Loucy (cell line): ENCODE measurements around the gene MAPK7.

Source experiments
- H2AFZ ChIP-seq: fragments of 200-600 bp; sonication (generic); 2 replicates; pipeline ENCODE4 v1.6.0; 2016; ENCODE audit warnings: antibody characterized with exemption, mild to moderate bottlenecking, low read length, moderate library complexity
- H3F3A ChIP-seq: fragments of 200-600 bp; 2 replicates; pipeline ENCODE4 v1.6.0; 2016; ENCODE audit warnings: antibody characterized with exemption, low read depth, mild to moderate bottlenecking
- H3K27me3 ChIP-seq: fragments of 200-600 bp; sonication (generic); 2 replicates; pipeline ENCODE4 v1.6.1; 2014; ENCODE audit warnings: low read length, mild to moderate bottlenecking; ENCODE audit not compliant: insufficient read depth, poor library complexity, severe bottlenecking
- H3K36me3 ChIP-seq: fragments of 200-600 bp; sonication (generic); 2 replicates; pipeline ENCODE4 v1.6.1; 2016; ENCODE audit warnings: low read length; ENCODE audit not compliant: insufficient read depth
- H3K4me1 ChIP-seq: fragments of 200-600 bp; sonication (generic); 2 replicates; pipeline ENCODE4 v1.5.1; 2014; ENCODE audit warnings: low read length, mild to moderate bottlenecking; ENCODE audit not compliant: insufficient read depth, poor library complexity, severe bottlenecking
- H3K4me2 ChIP-seq: fragments of 200-600 bp; sonication (generic); 2 replicates; pipeline ENCODE4 v1.6.0; 2014; ENCODE audit warnings: antibody characterized with exemption, low read length, low read depth, mild to moderate bottlenecking; ENCODE audit not compliant: poor library complexity, severe bottlenecking
- H3K4me3 ChIP-seq: fragments of 200-600 bp; sonication (generic); 2 replicates; pipeline ENCODE4 v1.5.1; 2014; ENCODE audit warnings: low read length, mild to moderate bottlenecking, mixed read lengths; ENCODE audit not compliant: poor library complexity, severe bottlenecking
- H3K79me2 ChIP-seq: fragments of 200-600 bp; sonication (generic); 2 replicates; pipeline ENCODE4 v1.6.1; 2014; ENCODE audit warnings: low read length; ENCODE audit not compliant: insufficient read depth
- H3K9ac ChIP-seq: fragments of 200-600 bp; sonication (generic); 2 replicates; pipeline ENCODE4 v1.6.0; 2014; ENCODE audit warnings: mild to moderate bottlenecking, low read depth, low read length, moderate library complexity; ENCODE audit not compliant: poor library complexity, severe bottlenecking
- H3K9me2 ChIP-seq: fragments of 200-600 bp; sonication (generic); replicated peaks from 2 replicates; pipeline ENCODE4 v1.6.1; 2016; ENCODE audit warnings: low read depth, low read length, mixed read lengths
- H3K9me3 ChIP-seq: fragments of 200-600 bp; sonication (generic); 2 replicates; pipeline ENCODE4 v1.6.1; 2014; ENCODE audit warnings: mild to moderate bottlenecking, antibody characterized with exemption, low read length, low read depth; ENCODE audit not compliant: insufficient read depth
- H4K20me1 ChIP-seq: fragments of 200-600 bp; sonication (generic); 2 replicates; pipeline ENCODE4 v1.6.0; 2014; ENCODE audit warnings: antibody characterized with exemption, low read length, mild to moderate bottlenecking; ENCODE audit not compliant: insufficient read depth, poor library complexity, severe bottlenecking
- EZH2phosphoT487 ChIP-seq: fragments of 200-600 bp; IDR thresholded peaks from 2 replicates; pipeline ENCODE4 v1.6.1; 2018; ENCODE audit warnings: antibody characterized with exemption, mild to moderate bottlenecking, moderate library complexity, borderline replicate concordance
- TF ChIP-seq, protein P1 (sequence below): fragments of 200-600 bp; sonication (generic); conservative IDR thresholded peaks from 2 replicates; pipeline ENCODE4 v1.5.1; 2014; ENCODE audit warnings: mild to moderate bottlenecking, antibody characterized with exemption, low read length

MAPK7 gene

DNA sequence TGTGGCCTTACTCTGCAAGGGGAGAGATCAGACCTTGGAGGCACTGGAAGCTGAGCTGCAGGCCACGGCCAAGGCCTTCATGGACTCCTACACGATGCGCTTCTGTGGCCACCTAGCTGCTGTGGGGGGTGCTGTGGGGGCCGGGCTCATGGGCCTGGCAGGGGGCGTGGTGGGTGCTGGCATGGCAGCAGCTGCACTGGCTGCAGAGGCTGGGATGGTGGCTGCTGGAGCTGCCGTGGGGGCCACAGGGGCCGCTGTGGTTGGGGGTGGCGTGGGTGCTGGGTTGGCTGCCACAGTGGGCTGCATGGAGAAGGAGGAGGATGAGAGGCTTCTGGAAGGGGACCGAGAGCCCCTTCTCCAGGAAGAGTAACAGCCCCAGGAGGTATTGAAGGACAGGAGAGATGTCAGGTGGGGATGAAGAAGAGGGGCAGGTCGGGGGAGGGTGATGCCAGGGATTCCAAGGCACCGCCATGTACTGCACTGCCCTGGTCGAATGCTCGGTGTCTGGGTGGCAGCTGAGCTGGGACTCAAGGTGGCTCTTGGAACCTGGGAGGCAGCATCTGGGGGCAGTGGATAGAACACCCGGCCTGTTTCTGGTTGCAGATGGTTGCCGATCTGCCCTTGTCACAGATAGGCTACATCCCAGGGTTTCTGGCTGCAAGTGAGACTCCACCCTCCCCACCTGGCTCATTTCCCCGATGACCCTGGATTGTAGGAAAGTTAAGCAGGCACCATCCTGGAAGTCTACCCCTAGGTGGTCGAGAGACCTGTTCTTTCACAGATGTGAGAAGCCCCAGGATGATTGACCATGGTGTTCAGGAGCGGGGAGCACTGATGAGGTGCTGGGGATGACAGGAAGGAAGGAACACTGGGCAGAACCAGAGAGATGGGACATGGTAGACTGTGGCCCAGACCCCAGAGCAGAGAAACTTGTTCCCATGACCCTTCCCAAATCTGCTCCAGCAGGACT lies 37.8 kb downstream of the MAPK7 start:
- TF ChIP-seq, protein P1, sequence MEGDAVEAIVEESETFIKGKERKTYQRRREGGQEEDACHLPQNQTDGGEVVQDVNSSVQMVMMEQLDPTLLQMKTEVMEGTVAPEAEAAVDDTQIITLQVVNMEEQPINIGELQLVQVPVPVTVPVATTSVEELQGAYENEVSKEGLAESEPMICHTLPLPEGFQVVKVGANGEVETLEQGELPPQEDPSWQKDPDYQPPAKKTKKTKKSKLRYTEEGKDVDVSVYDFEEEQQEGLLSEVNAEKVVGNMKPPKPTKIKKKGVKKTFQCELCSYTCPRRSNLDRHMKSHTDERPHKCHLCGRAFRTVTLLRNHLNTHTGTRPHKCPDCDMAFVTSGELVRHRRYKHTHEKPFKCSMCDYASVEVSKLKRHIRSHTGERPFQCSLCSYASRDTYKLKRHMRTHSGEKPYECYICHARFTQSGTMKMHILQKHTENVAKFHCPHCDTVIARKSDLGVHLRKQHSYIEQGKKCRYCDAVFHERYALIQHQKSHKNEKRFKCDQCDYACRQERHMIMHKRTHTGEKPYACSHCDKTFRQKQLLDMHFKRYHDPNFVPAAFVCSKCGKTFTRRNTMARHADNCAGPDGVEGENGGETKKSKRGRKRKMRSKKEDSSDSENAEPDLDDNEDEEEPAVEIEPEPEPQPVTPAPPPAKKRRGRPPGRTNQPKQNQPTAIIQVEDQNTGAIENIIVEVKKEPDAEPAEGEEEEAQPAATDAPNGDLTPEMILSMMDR: no peak
- no peak for TF ChIP-seq EZH2phosphoT487
- H3K4me2 ChIP-seq: no peak overlapping the region
- no peaks in the 10 kb centered on the region for H3K79me2 ChIP-seq
- H3K9me3 ChIP-seq: no peaks in the 10 kb centered on the region
- no peaks in the 10 kb centered on the region for H3K9me2 ChIP-seq
- H3K36me3 ChIP-seq: no peaks in the 10 kb centered on the region
- H3F3A ChIP-seq: no peaks in the 10 kb centered on the region
- no peaks in the 10 kb centered on the region for H3K4me1 ChIP-seq
- H3K27me3 ChIP-seq: no peaks in the 10 kb centered on the region
- no peak overlapping the region for H3K4me3 ChIP-seq
- H3K9ac ChIP-seq: no peak overlapping the region
- no peaks in the 10 kb centered on the region for H4K20me1 ChIP-seq
- no peak overlapping the region for H2AFZ ChIP-seq

- Histone ChIP-seq H3K9me2 (no peaks in the 10 kb centered on the region), H3K4me1 (no peaks in the 10 kb centered on the region), H2AFZ (no peak overlapping the region), H4K20me1 (no peaks in the 10 kb centered on the region), H3K9me3 (no peaks in the 10 kb centered on the region), H3K4me2 (no peak overlapping the region), H3K9ac (no peak overlapping the region), H3K27me3 (no peaks in the 10 kb centered on the region), H3K36me3 (no peaks in the 10 kb centered on the region), H3K4me3 (no peak overlapping the region), H3K79me2 (no peaks in the 10 kb centered on the region), H3F3A (no peaks in the 10 kb centered on the region)
- TF ChIP-seq, protein P1: no peak
- TF ChIP-seq EZH2phosphoT487: no peak
Measured at GRCh38 chr17:19417611-19418010, 39.3 kb downstream of the MAPK7 start.

GRCh38 chr17:19418251-19418992 lies 40.1 kb downstream of the MAPK7 start:
- H3K4me3 ChIP-seq: no peak overlapping the region
- no peaks in the 10 kb centered on the region for H3K9me2 ChIP-seq
- no peaks in the 10 kb centered on the region for H3K9me3 ChIP-seq
- H2AFZ ChIP-seq: no peak overlapping the region
- H3F3A ChIP-seq: no peaks in the 10 kb centered on the region
- TF ChIP-seq, protein P1: no peak
- no peak for TF ChIP-seq EZH2phosphoT487
- H3K4me2 ChIP-seq: no peak overlapping the region
- no peaks in the 10 kb centered on the region for H3K79me2 ChIP-seq
- H3K9ac ChIP-seq: no peak overlapping the region
- H3K36me3 ChIP-seq: no peaks in the 10 kb centered on the region
- H3K4me1 ChIP-seq: no peaks in the 10 kb centered on the region
- no peaks in the 10 kb centered on the region for H4K20me1 ChIP-seq
- no peaks in the 10 kb centered on the region for H3K27me3 ChIP-seq
